ENCODE results near the gene DGKG.

Gene DGKG

GRCh38 chr3:186321746-186322145, 40.3 kb downstream of the DGKG start:
- no peak overlapping the region for H3K4me3 ChIP-seq (replicated peaks; ENCODE audit: low read depth, low read length)
- TF ChIP-seq, protein P1, sequence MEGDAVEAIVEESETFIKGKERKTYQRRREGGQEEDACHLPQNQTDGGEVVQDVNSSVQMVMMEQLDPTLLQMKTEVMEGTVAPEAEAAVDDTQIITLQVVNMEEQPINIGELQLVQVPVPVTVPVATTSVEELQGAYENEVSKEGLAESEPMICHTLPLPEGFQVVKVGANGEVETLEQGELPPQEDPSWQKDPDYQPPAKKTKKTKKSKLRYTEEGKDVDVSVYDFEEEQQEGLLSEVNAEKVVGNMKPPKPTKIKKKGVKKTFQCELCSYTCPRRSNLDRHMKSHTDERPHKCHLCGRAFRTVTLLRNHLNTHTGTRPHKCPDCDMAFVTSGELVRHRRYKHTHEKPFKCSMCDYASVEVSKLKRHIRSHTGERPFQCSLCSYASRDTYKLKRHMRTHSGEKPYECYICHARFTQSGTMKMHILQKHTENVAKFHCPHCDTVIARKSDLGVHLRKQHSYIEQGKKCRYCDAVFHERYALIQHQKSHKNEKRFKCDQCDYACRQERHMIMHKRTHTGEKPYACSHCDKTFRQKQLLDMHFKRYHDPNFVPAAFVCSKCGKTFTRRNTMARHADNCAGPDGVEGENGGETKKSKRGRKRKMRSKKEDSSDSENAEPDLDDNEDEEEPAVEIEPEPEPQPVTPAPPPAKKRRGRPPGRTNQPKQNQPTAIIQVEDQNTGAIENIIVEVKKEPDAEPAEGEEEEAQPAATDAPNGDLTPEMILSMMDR (IDR thresholded peaks at IDR 0.05; ENCODE audit: low read length, missing control alignments), result no peak
- DNase-seq (ENCODE audit: low read depth), result no peak

DNA sequence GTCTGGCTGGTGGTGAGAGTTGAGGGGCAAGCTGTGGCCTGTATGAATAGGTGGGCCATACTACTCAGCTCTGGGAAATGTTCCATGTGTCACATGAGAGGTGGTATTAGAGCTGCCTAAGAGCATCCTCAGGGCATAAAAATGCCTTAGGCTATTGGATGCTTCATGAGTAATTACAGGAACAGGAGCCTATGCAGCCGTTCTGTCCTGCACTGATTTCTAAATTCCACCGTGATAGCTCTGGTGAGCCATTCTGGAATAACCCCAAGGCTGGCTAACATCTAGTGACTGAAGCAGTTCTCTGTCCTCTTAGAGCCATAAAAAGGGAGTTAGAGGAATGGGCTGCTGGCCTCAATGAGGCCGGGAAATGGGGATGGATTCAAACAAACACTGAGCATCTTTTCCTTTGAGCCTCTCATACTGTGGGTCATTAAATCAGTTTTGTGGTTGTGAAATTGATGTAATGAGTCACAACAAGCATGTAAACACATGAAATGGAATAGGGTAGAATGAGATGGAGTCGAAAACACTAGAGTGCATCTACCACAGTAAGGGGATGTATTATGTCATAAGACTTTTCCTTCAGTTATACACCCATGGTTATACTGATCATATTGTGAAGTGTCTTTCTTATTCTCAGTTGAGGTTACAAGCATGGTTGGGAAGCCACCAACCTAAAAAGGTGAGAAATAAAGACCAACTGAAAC, 41.0 kb downstream of the DGKG start:
- DNase-seq (ENCODE audit: low read depth), result no peak
- TF ChIP-seq, protein P1 (IDR thresholded peaks at IDR 0.05; ENCODE audit: low read length, missing control alignments), result no peak
- no peak overlapping the region for H3K4me3 ChIP-seq (replicated peaks; ENCODE audit: low read depth, low read length)

DNA sequence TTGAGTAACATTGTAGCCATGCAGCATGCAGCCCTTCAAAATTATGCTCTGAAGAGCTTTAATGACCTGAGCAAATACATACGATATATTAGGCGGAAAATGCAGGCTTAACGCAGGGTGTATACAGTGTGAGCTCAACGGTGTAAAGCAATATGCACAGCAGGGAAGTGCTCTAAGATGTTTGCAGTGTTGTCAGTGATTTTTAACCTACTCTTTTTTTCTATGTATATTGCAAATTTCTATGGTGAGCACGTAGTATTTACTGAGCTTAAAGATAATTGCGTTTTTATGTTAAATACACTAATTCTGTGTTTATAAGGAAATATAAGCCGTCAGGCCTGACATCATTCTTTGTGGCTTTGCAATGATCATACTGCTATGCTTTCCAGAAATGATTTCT, 42.1 kb downstream of the DGKG start:
- no peak for DNase-seq (ENCODE audit: low read depth)
- H3K4me3 ChIP-seq (replicated peaks; ENCODE audit: low read depth, low read length), result no peak overlapping the region
- TF ChIP-seq, protein P1 (IDR thresholded peaks at IDR 0.05; ENCODE audit: low read length, missing control alignments), result no peak

DNA sequence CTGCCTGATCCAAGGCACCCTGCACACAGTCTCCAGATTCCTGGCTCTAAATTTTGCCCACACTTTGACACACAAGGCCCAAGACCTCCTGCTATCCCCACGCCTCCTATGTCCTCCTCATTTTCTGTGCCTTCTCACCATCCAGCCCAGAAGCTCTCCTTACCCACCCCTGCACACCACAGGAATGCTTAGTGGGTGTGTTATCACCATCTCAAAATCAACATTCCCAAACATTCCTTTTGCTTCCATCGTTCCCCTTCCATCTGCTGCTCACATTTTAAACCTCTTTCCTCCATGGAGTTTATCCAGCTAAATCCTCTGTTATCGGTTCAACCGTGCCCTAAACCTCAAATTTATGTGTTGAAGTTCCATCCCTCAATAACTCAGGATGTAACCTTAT, 43.9 kb downstream of the DGKG start:
- no peak for DNase-seq (ENCODE audit: low read depth)
- TF ChIP-seq, protein P1 (IDR thresholded peaks at IDR 0.05; ENCODE audit: low read length, missing control alignments), result no peak
- no peak overlapping the region for H3K4me3 ChIP-seq (replicated peaks; ENCODE audit: low read depth, low read length)

GRCh38 chr3:186317478-186317877, 44.6 kb downstream of the DGKG start:
- no peak overlapping the region for H3K4me3 ChIP-seq (replicated peaks; ENCODE audit: low read depth, low read length)
- TF ChIP-seq, protein P1 (IDR thresholded peaks at IDR 0.05; ENCODE audit: low read length, missing control alignments), result no peak
- DNase-seq (ENCODE audit: low read depth), result no peak

DNA sequence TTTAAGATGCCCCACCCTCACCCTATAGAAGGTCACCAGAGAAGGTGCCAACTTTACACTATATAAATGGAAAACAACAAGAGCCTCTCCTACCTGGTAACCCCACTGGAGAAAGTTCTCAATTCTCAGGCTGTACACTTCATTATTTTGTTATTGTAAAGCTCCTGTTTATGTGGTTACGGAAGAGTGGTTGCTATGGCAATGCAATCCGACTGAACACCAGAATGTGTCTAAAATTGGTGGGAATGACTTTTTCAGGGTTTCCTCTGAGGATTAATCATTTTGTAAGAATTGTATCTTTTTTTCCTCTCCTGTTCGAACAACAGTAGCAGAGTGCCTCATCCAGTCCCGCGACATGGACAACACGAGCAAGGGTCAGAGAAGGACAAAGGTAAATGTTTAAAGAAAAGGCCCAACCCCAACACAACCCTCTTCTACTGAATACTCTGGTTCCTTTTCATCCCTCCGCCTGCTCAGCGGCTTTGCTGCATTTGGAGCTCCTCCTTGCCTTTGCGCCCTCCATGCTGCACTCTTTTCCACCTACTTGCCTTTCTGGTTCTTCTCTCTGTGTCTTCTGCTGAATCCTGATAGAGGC, 45.3 kb downstream of the DGKG start:
- no peak overlapping the region for H3K4me3 ChIP-seq (replicated peaks; ENCODE audit: low read depth, low read length)
- TF ChIP-seq, protein P1 (IDR thresholded peaks at IDR 0.05; ENCODE audit: low read length, missing control alignments), result no peak
- no peak for DNase-seq (ENCODE audit: low read depth)

Measured in fibroblast of pulmonary artery (primary cell).